ENCODE data around the gene CEBPZOS. TPM values are rescaled to one million over a fixed set of nuclear protein-coding genes. Genes with fewer than 3 reads are reported as not detected.

The CEBPZOS gene
- total RNA-seq, 1 experiment from 2014 or later = 46.5 TPM

- no peak overlapping the region for H3K4me2 ChIP-seq
- POLR2A ChIA-PET (ENCODE audit: unreplicated experiment) = interaction anchor here (0.6 kb wide), 1 partner anchor 46 kb away, joined by 7 read pairs; no protein-coding TSS in a partner anchor
- BruUV-seq (replicated peaks) = no TSS peak
- H3K36me3 ChIP-seq (ENCODE audit: low read depth) = peaks cover 30% of the 10 kb centered on the region
- CTCF ChIA-PET = no interaction called here
- H3F3A ChIP-seq (ENCODE audit: insufficient read depth, low read depth) = no peaks in the 10 kb centered on the region; the same call in 1 of the 2 replicates
- H3K27me3 ChIP-seq (ENCODE audit: insufficient read depth, low read depth) = no peaks in the 10 kb centered on the region
- intact Hi-C loops (cut with micrococcal nuclease; ENCODE audit: unreplicated experiment) = no loop called here
- no peak overlapping the region for H3K4me3 ChIP-seq
- TF ChIP-seq EZH2 (IDR thresholded peaks at IDR 0.05; ENCODE audit: low read depth) (no peak), CTCF (conservative IDR thresholded peaks at IDR 0.05) (no peak)
- no peak overlapping the region for H2AFZ ChIP-seq
- no peaks in the 10 kb centered on the region for H4K20me1 ChIP-seq (ENCODE audit: insufficient read depth)
- no peaks in the 10 kb centered on the region for H3K4me1 ChIP-seq (replicated peaks; ENCODE audit: insufficient read depth)
- no peaks in the 10 kb centered on the region for H3K9me2 ChIP-seq (ENCODE audit: insufficient read depth)
- no peaks in the 10 kb centered on the region for H3K79me2 ChIP-seq (ENCODE audit: low read depth)
- H3K27ac ChIP-seq = no peak overlapping the region
- H3K9me3 ChIP-seq (ENCODE audit: insufficient read depth, low read depth) = no peaks in the 10 kb centered on the region
- no peak for DNase-seq
Observed at GRCh38 chr2:37243435-37243834, 47.1 kb downstream of the CEBPZOS start.

GRCh38 chr2:37244017-37244416 is 47.7 kb downstream of the CEBPZOS start:
- peaks cover 33% of the 10 kb centered on the region for H3K36me3 ChIP-seq (ENCODE audit: low read depth)
- DNase-seq = no peak
- no peaks in the 10 kb centered on the region for H3K27me3 ChIP-seq (ENCODE audit: insufficient read depth, low read depth)
- ChIA-PET CTCF (no interaction called here), POLR2A (ENCODE audit: unreplicated experiment) (interaction anchor here (0.6 kb wide), 1 partner anchor 46 kb away, joined by 7 read pairs; no protein-coding TSS in a partner anchor)
- no peaks in the 10 kb centered on the region for H3K79me2 ChIP-seq (ENCODE audit: low read depth)
- no peak for TF ChIP-seq CTCF (conservative IDR thresholded peaks at IDR 0.05)
- TF ChIP-seq EZH2 (IDR thresholded peaks at IDR 0.05; ENCODE audit: low read depth) = no peak
- no peak overlapping the region for H3K4me3 ChIP-seq
- no peaks in the 10 kb centered on the region for H4K20me1 ChIP-seq (ENCODE audit: insufficient read depth)
- no peak overlapping the region for H3K27ac ChIP-seq
- no TSS peak for BruUV-seq (replicated peaks)
- H3F3A ChIP-seq (ENCODE audit: insufficient read depth, low read depth) = no peaks in the 10 kb centered on the region; the same call in 1 of the 2 replicates
- intact Hi-C loops (cut with micrococcal nuclease; ENCODE audit: unreplicated experiment) = no loop called here
- H3K9me3 ChIP-seq (ENCODE audit: insufficient read depth, low read depth) = no peaks in the 10 kb centered on the region
- H2AFZ ChIP-seq = no peak overlapping the region
- no peaks in the 10 kb centered on the region for H3K9me2 ChIP-seq (ENCODE audit: insufficient read depth)
- no peak overlapping the region for H3K4me2 ChIP-seq
- no peaks in the 10 kb centered on the region for H3K4me1 ChIP-seq (replicated peaks; ENCODE audit: insufficient read depth)

GRCh38 chr2:37244755-37245154 is 48.5 kb downstream of the CEBPZOS start:
- H3K27me3 ChIP-seq (ENCODE audit: insufficient read depth, low read depth) = no peaks in the 10 kb centered on the region
- BruUV-seq (replicated peaks) = no TSS peak
- ChIA-PET CTCF (no interaction called here), POLR2A (ENCODE audit: unreplicated experiment) (no interaction called here)
- peaks cover 34% of the 10 kb centered on the region for H3K36me3 ChIP-seq (ENCODE audit: low read depth)
- DNase-seq = no peak
- no peak overlapping the region for H3K4me3 ChIP-seq
- H3K9me3 ChIP-seq (ENCODE audit: insufficient read depth, low read depth) = no peaks in the 10 kb centered on the region
- H3F3A ChIP-seq (ENCODE audit: insufficient read depth, low read depth) = no peaks in the 10 kb centered on the region; the same call in 1 of the 2 replicates
- H3K4me1 ChIP-seq (replicated peaks; ENCODE audit: insufficient read depth) = no peaks in the 10 kb centered on the region
- TF ChIP-seq EZH2 (IDR thresholded peaks at IDR 0.05; ENCODE audit: low read depth) (no peak), CTCF (conservative IDR thresholded peaks at IDR 0.05) (no peak)
- H3K27ac ChIP-seq = no peak overlapping the region
- H3K9me2 ChIP-seq (ENCODE audit: insufficient read depth) = no peaks in the 10 kb centered on the region
- H2AFZ ChIP-seq = no peak overlapping the region
- H3K79me2 ChIP-seq (ENCODE audit: low read depth) = no peaks in the 10 kb centered on the region
- no peaks in the 10 kb centered on the region for H4K20me1 ChIP-seq (ENCODE audit: insufficient read depth)
- no peak overlapping the region for H3K4me2 ChIP-seq
- intact Hi-C loops (cut with micrococcal nuclease; ENCODE audit: unreplicated experiment) = no loop called here

Data from PC-9 (cell line).